IgD-negative memory B cell (primary cell): ENCODE measurements around the gene ITGB2. TPM values are rescaled to one million over a fixed set of nuclear protein-coding genes. Genes with fewer than 3 reads are reported as not detected.

ENCODE experiments used
- H3K27ac Mint-ChIP-seq, 3 donors: one replicate each; pipeline ENCODE4 v1.8.0; 2020 to 2022; ENCODE audit warnings: mild to moderate bottlenecking in 3 of 3, mixed read lengths in 3 of 3, moderate library complexity in 1 of 3
- H3K27me3 Mint-ChIP-seq: one replicate; pipeline ENCODE4 v1.8.0; 2021; ENCODE audit warnings: mixed read lengths
- H3K36me3 Mint-ChIP-seq: one replicate; pipeline ENCODE4 v1.8.0; 2020; ENCODE audit warnings: mild to moderate bottlenecking, mixed read lengths
- H3K4me1 Mint-ChIP-seq, 3 donors: one replicate each; pipeline ENCODE4 v1.8.0; 2020 to 2022; ENCODE audit warnings: mixed read lengths in 3 of 3, mild to moderate bottlenecking in 1 of 3
- H3K4me3 Mint-ChIP-seq, 4 donors: one replicate each; pipeline ENCODE4 v1.8.0; 2020 to 2022; ENCODE audit warnings: mild to moderate bottlenecking in 4 of 4, mixed read lengths in 4 of 4, moderate library complexity in 3 of 4
- H3K9me3 Mint-ChIP-seq, 3 donors: one replicate each; pipeline ENCODE4 v1.8.0; 2020 to 2021; ENCODE audit warnings: mixed read lengths in 3 of 3, mild to moderate bottlenecking in 1 of 3
- polyA plus RNA-seq: library from polyadenylated mRNA; unstranded; fragments of 300-500 nt; fragmentation: Illumina TruSeq; gene quantifications from one replicate; pipeline ENCODE4 v1.2.3, GENCODE V29; 2021

ITGB2 gene
- polyA plus RNA-seq, 1 donor from 2014 or later: 294 TPM

DNA sequence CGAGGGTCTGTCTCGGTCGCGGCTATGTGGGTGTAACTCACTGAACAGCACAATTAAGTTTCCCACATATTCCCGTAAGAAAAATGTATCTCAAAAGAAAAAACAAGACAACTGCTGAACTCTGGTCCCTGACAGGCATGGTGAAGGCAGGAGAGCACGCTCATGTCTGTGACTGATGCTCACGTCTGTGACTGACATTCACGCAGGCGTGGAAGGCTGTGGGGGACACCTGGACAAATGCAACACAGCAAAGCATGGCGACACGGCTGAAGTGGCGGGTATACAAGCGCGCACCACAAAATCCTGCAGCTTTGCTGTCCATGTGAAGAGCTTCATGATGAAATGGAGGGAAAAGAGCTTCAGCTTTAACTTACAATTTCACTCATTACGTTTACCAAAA, 53.2 kb downstream of the ITGB2 start:
- Mint-ChIP-seq H3K4me1 (peaks cover 52 to 57% (median 53%) of the 10 kb centered on the region in 3 donors), H3K36me3 (peaks cover 2% of the 10 kb centered on the region), H3K27ac (peak overlapping the region in 1 of 3 donors; percentile 1), H3K27me3 (no peaks in the 10 kb centered on the region), H3K4me3 (peak overlapping the region in 2 of 4 donors; percentile 58 to 60), H3K9me3 (no peaks in the 10 kb centered on the region)

DNA sequence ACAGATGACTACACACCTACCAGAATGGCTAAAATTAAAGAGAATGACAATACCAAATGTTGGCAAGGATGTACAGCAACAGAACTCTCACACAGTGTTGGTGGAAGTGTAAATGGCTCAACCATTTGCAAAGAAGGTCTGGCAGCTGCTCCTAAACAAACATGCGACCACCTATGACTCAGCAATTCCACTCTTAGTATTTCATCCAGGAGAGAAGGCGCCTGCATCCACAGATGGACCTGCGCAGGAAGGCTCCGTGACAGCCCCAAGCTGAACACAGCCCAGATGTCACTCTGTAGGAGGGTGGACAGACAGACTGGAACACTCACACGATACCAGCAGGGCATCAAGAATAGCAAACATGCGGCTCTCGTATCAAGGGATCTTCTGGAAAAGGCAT, 53.9 kb downstream of the ITGB2 start:
- Mint-ChIP-seq H3K9me3 (no peaks in the 10 kb centered on the region), H3K4me3 (peak overlapping the region in 1 of 4 donors; percentile 9), H3K27me3 (no peaks in the 10 kb centered on the region), H3K27ac (peak overlapping the region in 1 of 3 donors; percentile 1), H3K36me3 (peaks cover 2% of the 10 kb centered on the region), H3K4me1 (peaks cover 47 to 53% (median 48%) of the 10 kb centered on the region in 3 donors)

DNA sequence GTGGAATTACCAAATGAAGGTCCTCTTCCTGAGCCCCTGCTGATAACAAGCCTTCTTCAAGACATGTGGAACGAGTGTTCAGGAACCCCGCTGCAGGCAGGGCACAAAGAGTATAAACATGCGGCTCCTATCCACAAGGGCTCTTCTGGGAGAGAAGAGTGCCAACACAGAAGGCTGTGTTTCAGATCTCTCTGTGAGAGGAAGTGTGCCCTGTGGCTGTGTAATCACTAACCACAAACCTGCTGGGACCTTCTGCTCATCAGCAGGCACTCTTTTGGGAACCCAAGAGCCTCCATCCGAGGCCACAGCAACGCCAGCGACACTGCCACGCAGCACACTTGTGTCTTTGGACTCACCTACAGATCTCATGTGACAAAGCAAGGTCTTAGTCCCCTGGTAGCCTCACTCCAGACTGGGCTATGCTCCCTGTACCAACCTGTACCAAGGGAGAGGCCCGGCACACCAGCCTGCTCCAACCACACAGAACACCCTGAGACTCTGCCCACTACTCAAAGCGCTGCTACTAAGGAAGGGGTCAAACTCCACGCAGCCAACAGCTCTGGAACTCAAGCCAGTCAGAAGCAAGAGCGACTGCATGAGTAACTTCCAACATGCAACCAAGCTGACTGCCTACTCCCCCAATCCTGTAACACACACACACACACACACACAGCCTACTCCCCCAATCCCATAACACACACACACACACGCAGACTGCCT, 55.0 kb downstream of the ITGB2 start:
- no peaks in the 10 kb centered on the region for H3K9me3 Mint-ChIP-seq
- no peaks in the 10 kb centered on the region for H3K27me3 Mint-ChIP-seq
- H3K4me3 Mint-ChIP-seq: peak overlapping the region; percentile 31 to 88 (median 71)
- H3K36me3 Mint-ChIP-seq: peaks cover 2% of the 10 kb centered on the region
- peaks cover 44 to 51% (median 49%) of the 10 kb centered on the region in 3 donors for H3K4me1 Mint-ChIP-seq
- H3K27ac Mint-ChIP-seq: peak overlapping the region in 2 of 3 donors; percentile 23 to 78

DNA sequence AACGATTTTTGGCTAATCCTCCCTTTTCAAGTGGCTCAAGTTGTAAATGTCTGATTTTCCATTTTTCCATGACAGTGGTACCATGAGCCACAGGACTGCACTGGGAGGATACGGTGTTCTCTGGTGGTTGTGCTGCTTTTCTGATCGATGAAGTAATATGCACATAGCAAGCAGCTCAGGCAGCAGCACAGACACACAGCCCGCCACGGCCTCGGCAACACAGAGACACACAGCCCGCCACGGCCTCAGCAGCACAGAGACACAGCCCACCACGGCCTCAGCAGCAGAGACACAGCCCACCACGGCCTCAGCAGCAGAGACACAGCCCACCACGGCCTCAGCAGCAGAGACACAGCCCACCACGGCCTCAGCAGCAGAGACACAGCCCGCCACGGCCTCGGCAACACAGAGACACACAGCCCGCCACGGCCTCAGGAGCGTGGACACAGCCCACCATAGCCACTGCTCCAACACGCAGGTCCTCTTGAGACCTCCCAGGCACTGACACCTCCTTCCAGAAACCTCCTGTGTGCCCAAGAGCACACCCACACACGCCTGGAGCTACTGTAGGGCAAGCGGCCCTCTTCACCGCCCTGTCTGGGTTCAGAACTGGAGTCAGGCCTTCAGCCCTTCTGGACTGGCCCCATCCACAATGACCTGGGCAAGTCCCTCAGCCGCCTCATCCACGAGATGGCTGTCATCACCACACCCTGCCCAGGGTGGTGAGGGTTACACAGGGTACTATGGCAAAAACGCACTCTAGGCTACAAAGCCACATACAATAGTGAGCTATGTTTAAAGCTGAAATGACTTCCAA, 57.6 kb downstream of the ITGB2 start:
- Mint-ChIP-seq H3K36me3 (no peaks in the 10 kb centered on the region), H3K27me3 (no peaks in the 10 kb centered on the region), H3K27ac (peak overlapping the region in 1 of 3 donors; percentile 41), H3K4me1 (peaks cover 33 to 37% (median 35%) of the 10 kb centered on the region in 3 donors), H3K4me3 (peak overlapping the region in 1 of 4 donors; percentile 76), H3K9me3 (no peaks in the 10 kb centered on the region)

DNA sequence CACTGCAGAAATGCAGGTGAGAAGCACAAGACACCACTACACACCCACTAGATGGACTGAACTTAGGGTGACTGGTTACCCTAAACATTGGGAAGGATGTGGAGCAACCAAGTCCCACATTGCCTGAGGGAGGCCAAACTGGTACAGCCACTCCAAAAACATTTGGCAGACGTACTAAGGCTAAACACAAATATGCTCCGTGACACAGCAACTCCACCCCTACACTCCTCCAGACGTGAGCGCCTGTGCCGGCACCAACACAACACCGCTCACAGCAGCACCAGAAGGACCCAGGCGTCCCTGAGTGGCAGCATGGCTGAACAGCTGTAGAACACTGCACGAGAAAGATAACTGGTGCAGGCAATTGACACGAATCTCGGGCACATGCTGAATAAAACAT, 61.9 kb downstream of the ITGB2 start:
- Mint-ChIP-seq H3K4me1 (peaks cover 7 to 9% (median 8%) of the 10 kb centered on the region in 3 donors), H3K4me3 (no peak overlapping the region), H3K27ac (no peak overlapping the region), H3K36me3 (no peaks in the 10 kb centered on the region), H3K9me3 (no peaks in the 10 kb centered on the region), H3K27me3 (no peaks in the 10 kb centered on the region)

DNA sequence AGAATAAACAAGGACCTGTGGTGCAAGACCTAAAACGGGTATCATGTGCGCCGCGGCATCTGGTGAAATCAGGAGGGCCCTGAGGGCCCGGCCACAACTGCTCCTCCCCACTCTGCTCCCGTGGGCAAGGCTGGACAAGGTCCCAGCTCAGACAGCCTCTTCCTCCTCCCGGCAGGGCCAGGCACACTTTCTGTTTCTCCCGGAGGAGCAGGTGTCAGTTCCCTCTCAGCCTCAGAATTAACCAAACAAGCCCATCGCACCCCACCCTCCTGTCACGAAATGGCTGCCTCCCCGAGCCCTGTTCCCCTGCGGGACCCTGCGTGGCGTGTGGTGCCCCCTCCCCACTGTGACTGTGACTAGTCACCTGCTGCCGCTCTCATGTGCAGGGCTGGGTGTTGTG, 62.4 kb downstream of the ITGB2 start:
- H3K4me1 Mint-ChIP-seq: peaks cover 4 to 7% (median 6%) of the 10 kb centered on the region in 3 donors
- no peak overlapping the region for H3K4me3 Mint-ChIP-seq
- no peaks in the 10 kb centered on the region for H3K9me3 Mint-ChIP-seq
- no peaks in the 10 kb centered on the region for H3K27me3 Mint-ChIP-seq
- no peaks in the 10 kb centered on the region for H3K36me3 Mint-ChIP-seq
- H3K27ac Mint-ChIP-seq: no peak overlapping the region

DNA sequence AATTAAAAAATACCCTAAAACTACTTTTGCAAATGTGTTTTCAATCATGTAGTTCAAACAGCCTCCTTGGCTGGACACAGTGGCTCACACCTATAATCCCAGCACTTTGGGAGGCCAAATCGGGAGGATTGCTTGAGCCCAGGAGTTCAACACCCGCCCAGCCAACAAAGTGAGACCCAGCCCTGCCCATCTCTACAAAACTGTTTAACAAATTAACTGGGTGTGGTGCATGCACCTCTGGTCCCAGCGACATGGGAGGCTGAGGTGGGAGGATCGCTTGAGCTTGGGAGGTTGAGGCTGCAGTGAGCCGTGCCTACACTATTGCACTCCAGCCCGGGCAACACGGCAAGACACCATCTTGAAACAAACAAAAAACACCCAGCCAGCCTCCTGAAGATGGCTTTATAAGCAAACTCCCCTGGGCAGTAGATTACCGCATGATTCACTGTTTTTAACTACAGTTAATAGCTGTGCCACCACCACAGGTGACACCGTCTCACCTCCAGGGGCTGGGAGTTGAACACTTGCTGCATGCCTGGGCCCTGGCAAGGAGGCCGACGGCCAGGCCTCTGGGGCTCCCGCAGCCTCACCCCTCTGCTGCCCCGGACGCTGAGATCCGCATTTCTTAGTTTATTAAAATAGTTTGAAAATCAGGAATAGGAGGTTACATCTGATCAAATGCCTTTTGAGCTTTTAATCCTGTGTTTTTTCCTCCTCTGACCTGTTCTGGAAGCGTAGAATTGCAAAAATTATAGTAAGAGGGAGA, 63.4 kb downstream of the ITGB2 start:
- Mint-ChIP-seq H3K9me3 (no peaks in the 10 kb centered on the region), H3K4me1 (peaks cover 3 to 7% (median 6%) of the 10 kb centered on the region in 3 donors), H3K36me3 (no peaks in the 10 kb centered on the region), H3K27ac (no peak overlapping the region), H3K27me3 (no peaks in the 10 kb centered on the region), H3K4me3 (no peak overlapping the region)

DNA sequence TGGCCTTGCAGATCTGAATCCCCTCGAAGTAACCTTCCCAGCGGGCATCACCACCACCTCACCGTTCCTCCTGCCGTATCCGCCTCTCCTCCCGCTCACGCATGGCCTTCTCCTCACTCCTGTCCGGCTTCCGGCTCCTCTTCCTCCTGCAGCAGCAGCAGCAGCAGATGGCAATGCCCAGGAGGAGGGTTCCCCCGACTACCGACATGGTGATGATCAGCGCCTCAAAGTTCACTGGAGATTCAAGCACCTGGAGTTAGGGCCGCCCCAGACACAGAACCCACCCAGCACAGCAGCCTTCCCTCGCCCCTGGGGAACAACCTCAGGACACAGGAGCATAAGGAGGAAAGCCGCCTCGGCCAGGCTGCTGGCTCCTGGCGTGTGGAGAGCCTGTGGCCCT, 64.6 kb downstream of the ITGB2 start:
- no peak overlapping the region for H3K4me3 Mint-ChIP-seq
- no peaks in the 10 kb centered on the region for H3K9me3 Mint-ChIP-seq
- H3K4me1 Mint-ChIP-seq: peaks cover 0 to 3% (median 0%) of the 10 kb centered on the region in 3 donors
- no peak overlapping the region for H3K27ac Mint-ChIP-seq
- no peaks in the 10 kb centered on the region for H3K36me3 Mint-ChIP-seq
- H3K27me3 Mint-ChIP-seq: no peaks in the 10 kb centered on the region

DNA sequence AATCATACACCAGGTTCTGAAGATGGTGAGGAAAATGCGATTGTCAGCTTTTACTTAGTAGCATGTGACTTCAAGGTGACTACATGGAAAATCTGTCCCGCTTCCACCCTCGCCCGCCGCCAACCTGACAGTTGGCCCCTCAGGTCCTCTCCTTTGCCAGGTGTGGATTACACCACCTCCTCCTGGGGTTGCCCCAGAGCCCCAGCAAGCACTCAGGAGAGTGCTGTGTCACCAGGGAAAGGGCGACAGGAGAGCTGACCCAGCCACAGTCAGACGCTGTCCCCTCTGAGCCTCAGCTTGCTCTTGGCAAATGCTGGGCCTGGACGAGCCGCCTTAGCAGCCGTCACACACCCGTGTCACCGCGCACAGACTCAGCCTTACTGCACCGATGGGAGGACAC, 65.1 kb downstream of the ITGB2 start:
- Mint-ChIP-seq H3K9me3 (no peaks in the 10 kb centered on the region), H3K27ac (no peak overlapping the region), H3K36me3 (no peaks in the 10 kb centered on the region), H3K4me3 (no peak overlapping the region), H3K27me3 (no peaks in the 10 kb centered on the region), H3K4me1 (no peaks in the 10 kb centered on the region)

DNA sequence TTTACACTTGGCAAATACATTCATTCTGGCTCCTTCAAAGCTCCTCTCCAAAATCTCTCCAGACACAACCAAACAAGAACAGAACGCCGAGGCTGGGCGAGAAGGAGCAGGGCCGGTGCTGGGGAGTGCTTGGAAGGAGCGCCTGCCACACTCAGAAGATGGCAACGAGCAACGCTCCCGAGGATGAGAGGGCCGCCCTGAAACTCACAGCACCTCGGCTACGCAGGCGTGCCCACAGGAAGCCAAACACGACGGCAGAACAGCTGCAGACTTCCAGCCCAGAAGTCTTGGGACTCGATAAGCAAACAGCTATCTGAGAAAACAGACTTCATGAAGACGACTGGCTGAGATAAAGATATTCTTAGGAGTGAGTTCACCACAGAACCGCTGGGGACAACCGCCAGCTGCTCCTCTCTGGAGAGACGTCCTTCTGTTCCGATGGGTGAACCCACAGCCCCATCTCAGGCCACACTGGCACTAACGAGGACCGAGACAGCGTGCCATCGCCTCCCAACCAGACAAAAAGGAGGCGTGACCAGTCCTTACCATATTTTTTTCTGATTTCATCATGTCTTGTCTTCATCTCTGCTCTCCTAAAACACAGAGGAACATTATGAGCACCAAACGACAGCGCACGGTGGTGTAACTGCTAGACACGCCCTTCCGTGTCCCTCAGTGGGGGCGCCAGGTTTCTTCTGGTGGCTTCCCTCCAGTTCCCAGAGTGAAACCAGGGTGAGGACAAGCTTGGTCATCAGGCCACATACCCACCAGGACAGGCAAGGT, 65.8 kb downstream of the ITGB2 start:
- no peaks in the 10 kb centered on the region for H3K4me1 Mint-ChIP-seq
- peak overlapping the region in 1 of 4 donors; percentile 29 for H3K4me3 Mint-ChIP-seq
- H3K36me3 Mint-ChIP-seq: no peaks in the 10 kb centered on the region
- H3K27ac Mint-ChIP-seq: peak overlapping the region in 1 of 3 donors; percentile 26
- no peaks in the 10 kb centered on the region for H3K27me3 Mint-ChIP-seq
- no peaks in the 10 kb centered on the region for H3K9me3 Mint-ChIP-seq

DNA sequence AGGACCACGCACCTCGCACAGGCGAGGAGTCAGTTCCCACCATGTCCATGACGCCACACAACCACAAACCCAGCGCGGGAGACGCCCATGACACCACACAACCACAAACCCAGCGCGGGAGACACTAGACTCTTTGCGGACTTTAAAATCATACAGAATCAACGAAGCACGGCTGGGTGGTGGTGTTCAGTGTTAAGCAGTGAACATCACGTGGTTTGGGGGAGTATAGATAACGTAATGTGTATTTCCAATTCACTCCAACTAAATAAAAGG, 66.4 kb downstream of the ITGB2 start:
- peak overlapping the region in 1 of 4 donors; percentile 29 for H3K4me3 Mint-ChIP-seq

DNA sequence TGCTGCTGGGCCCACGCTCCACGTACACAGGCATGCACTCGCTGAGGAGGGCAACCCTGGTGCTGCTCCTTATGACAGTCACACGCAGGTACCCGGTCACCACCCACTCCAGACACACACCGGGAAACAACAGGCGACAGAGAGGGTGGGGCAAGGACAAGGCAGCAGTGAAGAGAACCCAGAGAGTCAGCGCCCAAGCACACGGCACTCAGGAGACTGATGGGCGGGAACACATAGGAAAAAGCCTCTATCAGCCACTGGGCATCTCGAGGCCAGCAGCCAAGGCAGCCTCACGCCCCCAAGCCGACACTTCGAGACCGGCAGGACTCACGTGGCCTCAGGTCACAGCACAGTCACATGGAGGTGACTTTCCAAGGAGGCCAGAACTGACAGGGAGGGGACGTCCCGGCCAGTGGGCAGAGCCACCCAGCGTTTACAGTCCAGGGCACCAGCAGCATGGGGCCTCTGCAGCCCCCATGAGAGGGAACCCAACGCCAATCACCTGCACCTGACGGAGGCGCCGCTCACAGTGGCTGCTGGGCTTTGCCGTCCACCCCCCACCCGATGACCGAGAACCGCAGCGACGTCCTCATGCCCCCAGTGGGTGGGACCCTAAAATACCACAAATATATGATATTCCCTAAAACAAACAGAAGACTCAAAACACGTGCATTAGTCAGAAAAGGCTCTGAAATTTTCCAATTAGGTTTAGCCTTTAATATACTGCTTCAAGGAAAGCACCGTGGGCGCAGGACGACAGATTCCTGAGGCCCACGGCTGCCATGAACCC, 66.9 kb downstream of the ITGB2 start:
- Mint-ChIP-seq H3K27ac (peak overlapping the region in 1 of 3 donors; percentile 76), H3K4me3 (peak overlapping the region in 1 of 4 donors; percentile 5), H3K36me3 (no peaks in the 10 kb centered on the region), H3K27me3 (no peaks in the 10 kb centered on the region), H3K9me3 (no peaks in the 10 kb centered on the region), H3K4me1 (no peaks in the 10 kb centered on the region)

More for the DNA sequence above, 66.4 kb downstream of the ITGB2 start:
- Mint-ChIP-seq H3K9me3 (no peaks in the 10 kb centered on the region), H3K27ac (peak overlapping the region in 1 of 3 donors; percentile 31), H3K4me1 (no peaks in the 10 kb centered on the region), H3K27me3 (no peaks in the 10 kb centered on the region), H3K36me3 (no peaks in the 10 kb centered on the region)

DNA sequence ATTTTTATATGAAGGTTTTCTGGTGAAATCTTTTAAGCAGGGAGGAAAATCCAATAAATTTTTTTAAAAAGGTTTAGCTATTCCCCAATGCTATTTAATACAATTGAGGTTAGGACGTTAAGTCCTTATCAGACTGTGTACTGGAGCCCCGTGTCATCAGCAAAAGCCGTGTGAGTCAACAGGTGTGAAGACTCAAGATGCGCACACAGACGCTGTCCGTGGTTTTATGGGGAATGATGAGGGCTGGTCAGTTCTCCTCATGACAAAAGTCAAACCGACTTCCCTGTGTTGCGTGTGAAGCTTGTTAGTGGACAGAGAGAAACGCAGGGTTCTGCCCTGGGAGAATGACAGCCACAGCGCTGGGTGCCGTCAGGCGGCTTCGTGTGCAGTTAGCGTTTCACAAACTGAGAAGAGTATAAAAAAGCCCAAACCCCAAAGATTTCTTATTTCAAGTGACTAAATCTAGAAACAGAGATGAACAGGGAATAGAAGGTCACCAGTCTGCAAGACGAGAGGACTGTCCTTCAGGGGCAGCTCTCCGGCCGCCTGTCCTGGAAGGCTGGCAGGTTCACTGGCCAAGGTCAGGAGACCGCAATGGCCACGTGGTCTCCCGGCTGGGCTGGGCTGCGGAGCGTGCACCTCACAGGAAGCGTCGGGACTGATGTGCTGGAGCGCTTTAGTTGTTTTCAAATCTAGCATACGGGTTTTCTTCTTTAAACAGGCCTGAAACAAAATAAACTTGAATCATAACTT, 69.6 kb downstream of the ITGB2 start:
- peaks cover 3% of the 10 kb centered on the region for H3K27me3 Mint-ChIP-seq
- no peak overlapping the region for H3K27ac Mint-ChIP-seq

More for the DNA sequence above, 69.6 kb downstream of the ITGB2 start:
- no peaks in the 10 kb centered on the region for H3K36me3 Mint-ChIP-seq
- H3K9me3 Mint-ChIP-seq: no peaks in the 10 kb centered on the region
- H3K4me1 Mint-ChIP-seq: peaks cover 5 to 6% (median 5%) of the 10 kb centered on the region in 3 donors
- H3K4me3 Mint-ChIP-seq: no peak overlapping the region
